ENCODE data around the gene SLC1A2.

SLC1A2 gene

DNA sequence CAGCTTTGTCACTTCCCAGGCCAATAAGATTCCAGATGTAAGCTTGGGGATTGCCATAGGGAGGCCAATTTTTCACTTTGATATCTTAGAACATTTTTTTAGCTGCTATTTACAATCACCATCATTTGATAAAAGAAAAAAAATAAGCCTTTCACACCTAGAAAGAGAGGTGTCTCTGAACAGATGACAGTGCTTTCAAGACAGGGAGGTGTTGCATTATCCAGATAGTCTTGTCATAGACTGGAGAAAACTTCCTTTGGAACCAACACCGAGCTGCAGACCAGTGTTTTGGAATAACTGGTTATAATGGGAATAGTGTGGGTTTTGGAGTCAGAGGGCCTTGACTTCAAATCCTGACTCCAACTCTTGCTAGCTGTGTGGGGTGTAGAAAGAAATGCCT, 101.0 kb downstream of the SLC1A2 start:
- Histone ChIP-seq H3K27me3 (ENCODE audit: insufficient read depth, poor library complexity, severe bottlenecking) (no peaks in the 10 kb centered on the region), H3K4me3 (replicated peaks; ENCODE audit: insufficient read depth, low read length) (no peak overlapping the region), H3K27ac (replicated peaks) (no peak overlapping the region)
- TF ChIP-seq GABPA (IDR thresholded peaks at IDR 0.05; ENCODE audit: low read depth) (no peak), SPI1 (IDR thresholded peaks at IDR 0.05; ENCODE audit: borderline replicate concordance, low read depth) (no peak), CTCF (IDR thresholded peaks at IDR 0.05; ENCODE audit: insufficient read depth, low read length) (no peak), POLR2AphosphoS5 (IDR thresholded peaks at IDR 0.05; ENCODE audit: low read depth) (no peak), REST (IDR thresholded peaks at IDR 0.05; ENCODE audit: insufficient replicate concordance, low read depth) (no peak)
- no peak for DNase-seq (ENCODE audit: low read depth in 1 of 2, low spot score in 1 of 2)

DNA sequence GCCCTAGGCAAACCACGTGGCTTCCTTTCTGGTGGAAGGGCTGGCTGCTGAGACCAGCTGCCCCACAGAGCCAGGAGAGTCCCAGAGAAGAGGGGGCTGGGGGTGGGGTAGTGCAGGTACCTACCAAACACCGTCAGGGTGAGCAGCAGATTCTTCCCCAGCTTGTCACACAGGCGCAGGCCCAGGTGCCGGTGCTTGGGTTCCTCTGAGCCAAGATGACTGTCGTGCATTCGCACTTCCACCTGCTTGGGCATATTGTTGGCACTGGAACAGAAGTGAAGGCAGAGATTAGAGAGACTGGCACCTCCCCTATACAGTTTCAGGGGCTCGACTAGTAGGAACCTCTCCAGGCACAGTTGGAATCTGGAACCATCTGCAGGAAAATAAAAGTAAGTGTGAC, 102.1 kb downstream of the SLC1A2 start:
- Histone ChIP-seq H3K4me3 (replicated peaks; ENCODE audit: insufficient read depth, low read length) (no peak overlapping the region), H3K27ac (replicated peaks) (no peak overlapping the region), H3K27me3 (ENCODE audit: insufficient read depth, poor library complexity, severe bottlenecking) (no peaks in the 10 kb centered on the region)
- DNase-seq (ENCODE audit: low read depth in 1 of 2, low spot score in 1 of 2): no peak
- TF ChIP-seq GABPA (IDR thresholded peaks at IDR 0.05; ENCODE audit: low read depth) (no peak), REST (IDR thresholded peaks at IDR 0.05; ENCODE audit: insufficient replicate concordance, low read depth) (no peak), CTCF (IDR thresholded peaks at IDR 0.05; ENCODE audit: insufficient read depth, low read length) (no peak), SPI1 (IDR thresholded peaks at IDR 0.05; ENCODE audit: borderline replicate concordance, low read depth) (no peak), POLR2AphosphoS5 (IDR thresholded peaks at IDR 0.05; ENCODE audit: low read depth) (no peak)

- H3K27ac ChIP-seq (replicated peaks): no peak overlapping the region
- no peak overlapping the region for H3K4me3 ChIP-seq (replicated peaks; ENCODE audit: insufficient read depth, low read length)
- TF ChIP-seq SPI1 (IDR thresholded peaks at IDR 0.05; ENCODE audit: borderline replicate concordance, low read depth): no peak
- no peak for TF ChIP-seq CTCF (IDR thresholded peaks at IDR 0.05; ENCODE audit: insufficient read depth, low read length)
- TF ChIP-seq REST (IDR thresholded peaks at IDR 0.05; ENCODE audit: insufficient replicate concordance, low read depth): no peak
- TF ChIP-seq GABPA (IDR thresholded peaks at IDR 0.05; ENCODE audit: low read depth): no peak
- TF ChIP-seq POLR2AphosphoS5 (IDR thresholded peaks at IDR 0.05; ENCODE audit: low read depth): no peak
- no peaks in the 10 kb centered on the region for H3K27me3 ChIP-seq (ENCODE audit: insufficient read depth, poor library complexity, severe bottlenecking)
- no peak for DNase-seq (ENCODE audit: low read depth in 1 of 2, low spot score in 1 of 2)
These were observed 103.2 kb downstream of the SLC1A2 start for GRCh38 chr11:35316161-35316560.
